ENCODE data around the gene LIN37.

The LIN37 gene

GRCh38 chr19:35748106-35749020 is at the start of gene LIN37:
TSS of gene LIN37 (plus strand) at chr19:35748576. CDS start at chr19:35748725, 149 bp downstream.
- Histone ChIP-seq H3K79me2 (ENCODE audit: insufficient read depth, low read length) (peaks cover 43% of the 10 kb centered on the region), H3K36me3 (ENCODE audit: insufficient read depth, low read length) (peaks cover 18% of the 10 kb centered on the region), H3K4me1 (ENCODE audit: insufficient read depth, low read length) (peaks cover 53% of the 10 kb centered on the region), H2AFZ (ENCODE audit: low read depth, low read length) (peak within 1 kb of the TSS; percentile 98), H4K20me1 (ENCODE audit: insufficient read depth, low read length) (0 out of 2 replicates have a peak, but pooled peaks cover 3% of the 10 kb centered on the region), H3K27me3 (ENCODE audit: insufficient read depth, low read length, poor library complexity) (no peaks in the 10 kb centered on the region), H3K27ac (ENCODE audit: low read length) (peak within 1 kb of the TSS; percentile 91), H3K4me2 (ENCODE audit: insufficient read depth, low read length) (peak within 1 kb of the TSS; percentile 94), H3K4me3 (ENCODE audit: low read depth in 1 of 2, low read length in 2 of 2) (peak within 1 kb of the TSS; percentile 74 to 98), H3K9me3 (ENCODE audit: insufficient read depth, low read length, severe bottlenecking) (no peaks in the 10 kb centered on the region), H3K9ac (ENCODE audit: low read depth, low read length) (peak within 1 kb of the TSS; percentile 72)
- TF ChIP-seq EZH2 (IDR thresholded peaks at IDR 0.05; ENCODE audit: borderline replicate concordance, low read depth, low read length, severe bottlenecking) (no peak), CTCF (IDR thresholded peaks at IDR 0.05; ENCODE audit: borderline replicate concordance, extremely low read depth, low read length, poor library complexity, severe bottlenecking) (no peak)
- DNase-seq (peak; percentile 99), ATAC-seq (ENCODE audit: insufficient read depth, low read depth) (peak; percentile 83)

- Histone ChIP-seq H3K9me3 (ENCODE audit: insufficient read depth, low read length, severe bottlenecking) (no peaks in the 10 kb centered on the region), H3K4me3 (ENCODE audit: low read depth in 1 of 2, low read length in 2 of 2) (peak overlapping the region; percentile 21 to 78; a peak in 3 of 4 replicates), H3K36me3 (ENCODE audit: insufficient read depth, low read length) (no peaks in the 10 kb centered on the region), H3K27me3 (ENCODE audit: insufficient read depth, low read length, poor library complexity) (no peaks in the 10 kb centered on the region), H4K20me1 (ENCODE audit: insufficient read depth, low read length) (no peaks in the 10 kb centered on the region), H3K79me2 (ENCODE audit: insufficient read depth, low read length) (no peaks in the 10 kb centered on the region), H3K4me2 (ENCODE audit: insufficient read depth, low read length) (peak overlapping the region; percentile 78), H2AFZ (ENCODE audit: low read depth, low read length) (peak overlapping the region; percentile 98), H3K9ac (ENCODE audit: low read depth, low read length) (peak overlapping the region; percentile 57), H3K27ac (ENCODE audit: low read length) (peak overlapping the region; percentile 75), H3K4me1 (ENCODE audit: insufficient read depth, low read length) (peaks cover 18% of the 10 kb centered on the region)
- ATAC-seq (ENCODE audit: insufficient read depth, low read depth) (peak; percentile 99), DNase-seq (peak; percentile 98)
- TF ChIP-seq CTCF (IDR thresholded peaks at IDR 0.05; ENCODE audit: borderline replicate concordance, extremely low read depth, low read length, poor library complexity, severe bottlenecking) (no peak), EZH2 (IDR thresholded peaks at IDR 0.05; ENCODE audit: borderline replicate concordance, low read depth, low read length, severe bottlenecking) (no peak)
Observed at GRCh38 chr19:35702223-35703012, 46.0 kb upstream of the LIN37 start.

- peaks cover 4% of the 10 kb centered on the region for H3K27me3 ChIP-seq (ENCODE audit: insufficient read depth, low read length, poor library complexity)
- H3K4me2 ChIP-seq (ENCODE audit: insufficient read depth, low read length) = peak overlapping the region; percentile 78; the same call in 1 of the 2 replicates
- H3K36me3 ChIP-seq (ENCODE audit: insufficient read depth, low read length) = no peaks in the 10 kb centered on the region
- no peak for DNase-seq
- H3K9me3 ChIP-seq (ENCODE audit: insufficient read depth, low read length, severe bottlenecking) = no peaks in the 10 kb centered on the region
- H3K27ac ChIP-seq (ENCODE audit: low read length) = no peak overlapping the region
- H3K79me2 ChIP-seq (ENCODE audit: insufficient read depth, low read length) = no peaks in the 10 kb centered on the region
- no peak overlapping the region for H3K4me3 ChIP-seq (ENCODE audit: low read depth in 1 of 2, low read length in 2 of 2)
- ATAC-seq (ENCODE audit: insufficient read depth, low read depth) = no peak
- H4K20me1 ChIP-seq (ENCODE audit: insufficient read depth, low read length) = no peaks in the 10 kb centered on the region
- H3K4me1 ChIP-seq (ENCODE audit: insufficient read depth, low read length) = peaks cover 18% of the 10 kb centered on the region
- H3K9ac ChIP-seq (ENCODE audit: low read depth, low read length) = no peak overlapping the region; the same call in 1 of the 2 replicates
- peak overlapping the region; percentile 98; the same call in 1 of the 2 replicates for H2AFZ ChIP-seq (ENCODE audit: low read depth, low read length)
- TF ChIP-seq CTCF (IDR thresholded peaks at IDR 0.05; ENCODE audit: borderline replicate concordance, extremely low read depth, low read length, poor library complexity, severe bottlenecking) = no peak
- TF ChIP-seq EZH2 (IDR thresholded peaks at IDR 0.05; ENCODE audit: borderline replicate concordance, low read depth, low read length, severe bottlenecking) = no peak
Observed at GRCh38 chr19:35703343-35703742, 45.0 kb upstream of the LIN37 start.
